GM20000 (cell line): ENCODE results near the gene TXNRD1.

Experiments
- DNase-seq: peaks from one replicate; pipeline ENCODE4 v3.0.0; 2012; ENCODE audit warnings: low spot score
- TF ChIP-seq, protein P1 (sequence below): IDR thresholded peaks from 2 replicates; pipeline ENCODE4 v1.5.1; 2012; ENCODE audit warnings: mild to moderate bottlenecking, control low read depth; ENCODE audit errors: extremely low read depth, missing control alignments

TXNRD1 gene

DNA sequence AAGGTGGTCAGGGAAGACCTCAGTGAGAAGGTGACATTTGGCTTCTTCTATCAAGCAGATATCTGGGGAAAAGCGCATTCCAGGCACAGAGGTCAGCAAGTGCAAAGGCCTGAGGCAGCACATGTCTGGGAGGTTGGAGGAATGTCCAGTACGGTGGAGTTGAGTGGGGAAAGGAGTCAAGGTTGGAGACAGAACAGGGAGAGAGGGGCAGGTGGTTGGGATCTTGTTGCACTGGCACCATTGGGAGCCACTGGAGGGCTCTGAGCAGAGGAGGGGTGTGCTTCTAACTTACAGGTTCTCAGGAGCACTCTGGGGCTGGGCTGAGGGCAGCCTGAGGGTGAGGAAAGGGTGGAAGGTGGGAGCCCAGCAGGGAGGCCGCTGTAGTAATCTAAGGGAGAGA is 140.1 kb downstream of the TXNRD1 start:
- DNase-seq = no peak
- TF ChIP-seq, protein P1, sequence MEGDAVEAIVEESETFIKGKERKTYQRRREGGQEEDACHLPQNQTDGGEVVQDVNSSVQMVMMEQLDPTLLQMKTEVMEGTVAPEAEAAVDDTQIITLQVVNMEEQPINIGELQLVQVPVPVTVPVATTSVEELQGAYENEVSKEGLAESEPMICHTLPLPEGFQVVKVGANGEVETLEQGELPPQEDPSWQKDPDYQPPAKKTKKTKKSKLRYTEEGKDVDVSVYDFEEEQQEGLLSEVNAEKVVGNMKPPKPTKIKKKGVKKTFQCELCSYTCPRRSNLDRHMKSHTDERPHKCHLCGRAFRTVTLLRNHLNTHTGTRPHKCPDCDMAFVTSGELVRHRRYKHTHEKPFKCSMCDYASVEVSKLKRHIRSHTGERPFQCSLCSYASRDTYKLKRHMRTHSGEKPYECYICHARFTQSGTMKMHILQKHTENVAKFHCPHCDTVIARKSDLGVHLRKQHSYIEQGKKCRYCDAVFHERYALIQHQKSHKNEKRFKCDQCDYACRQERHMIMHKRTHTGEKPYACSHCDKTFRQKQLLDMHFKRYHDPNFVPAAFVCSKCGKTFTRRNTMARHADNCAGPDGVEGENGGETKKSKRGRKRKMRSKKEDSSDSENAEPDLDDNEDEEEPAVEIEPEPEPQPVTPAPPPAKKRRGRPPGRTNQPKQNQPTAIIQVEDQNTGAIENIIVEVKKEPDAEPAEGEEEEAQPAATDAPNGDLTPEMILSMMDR = no peak

DNA sequence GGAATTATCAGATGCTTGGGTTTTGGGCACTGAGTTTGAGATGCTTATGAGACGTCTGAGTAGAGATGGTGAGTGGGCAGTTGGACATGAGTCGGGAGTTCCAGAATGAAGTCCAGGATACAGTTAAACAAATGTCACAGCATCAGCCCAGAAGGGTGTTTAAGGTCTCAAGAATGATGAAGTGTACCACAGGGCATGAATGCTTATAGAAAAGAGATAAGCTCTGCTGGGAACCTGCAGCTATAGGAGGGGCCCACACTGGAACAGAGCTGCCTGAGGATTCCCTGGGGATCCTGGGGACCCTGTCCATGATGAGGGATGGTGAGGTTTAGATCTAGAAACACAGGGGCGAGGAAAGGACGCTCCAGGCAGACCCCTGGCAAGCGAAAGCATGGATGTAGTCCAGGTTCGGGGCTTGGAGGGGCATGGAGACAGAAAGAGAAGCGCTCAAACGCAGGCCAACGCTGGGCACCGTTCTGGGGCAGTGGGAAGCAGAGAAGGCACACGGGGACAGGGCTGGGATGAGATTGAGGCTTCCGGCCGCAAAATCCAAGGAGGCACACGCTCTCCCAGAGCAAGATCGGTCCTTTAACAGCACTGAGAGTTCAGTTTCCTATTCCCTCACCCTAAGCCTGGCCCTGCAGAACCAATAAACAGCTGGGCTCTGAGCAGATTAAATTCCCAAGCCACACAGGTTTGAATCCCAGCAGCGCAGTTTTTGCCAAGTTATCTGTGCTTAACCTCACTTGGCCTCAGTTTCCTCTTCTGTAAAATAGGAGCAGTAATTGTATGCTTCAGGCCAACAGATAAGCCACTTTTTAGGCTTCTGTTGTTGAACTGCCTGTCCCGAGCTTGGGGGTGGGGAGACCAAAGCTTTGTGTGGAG is 140.9 kb downstream of the TXNRD1 start:
- TF ChIP-seq, protein P1 = no peak

DNA sequence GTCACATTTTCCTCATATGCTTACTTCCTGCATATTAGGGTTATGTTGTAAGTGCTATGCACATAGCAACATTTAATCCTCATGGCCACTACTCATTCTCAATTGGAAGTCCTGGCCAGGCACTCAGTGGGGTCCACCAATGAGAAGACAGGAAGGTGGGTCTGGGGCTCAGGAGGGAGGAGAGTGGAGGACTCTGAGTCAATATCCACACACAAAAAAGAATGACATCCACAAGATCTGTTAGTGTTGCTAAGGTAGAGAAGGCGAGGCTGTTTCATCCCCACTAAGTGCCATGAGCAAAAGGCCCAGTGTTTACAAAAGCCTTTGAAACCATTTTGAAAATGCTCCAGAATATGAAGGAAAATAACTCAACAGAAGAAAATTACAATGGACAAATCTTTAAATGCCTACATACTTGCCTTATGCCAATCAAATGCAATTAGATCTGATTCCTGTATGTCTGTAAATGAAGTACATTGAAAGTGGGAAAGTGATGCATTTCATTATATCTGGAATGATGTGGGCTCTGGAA is 141.9 kb downstream of the TXNRD1 start:
- TF ChIP-seq, protein P1 = no peak
- no peak for DNase-seq

More for the DNA sequence above, 140.9 kb downstream of the TXNRD1 start:
- DNase-seq = no peak

DNA sequence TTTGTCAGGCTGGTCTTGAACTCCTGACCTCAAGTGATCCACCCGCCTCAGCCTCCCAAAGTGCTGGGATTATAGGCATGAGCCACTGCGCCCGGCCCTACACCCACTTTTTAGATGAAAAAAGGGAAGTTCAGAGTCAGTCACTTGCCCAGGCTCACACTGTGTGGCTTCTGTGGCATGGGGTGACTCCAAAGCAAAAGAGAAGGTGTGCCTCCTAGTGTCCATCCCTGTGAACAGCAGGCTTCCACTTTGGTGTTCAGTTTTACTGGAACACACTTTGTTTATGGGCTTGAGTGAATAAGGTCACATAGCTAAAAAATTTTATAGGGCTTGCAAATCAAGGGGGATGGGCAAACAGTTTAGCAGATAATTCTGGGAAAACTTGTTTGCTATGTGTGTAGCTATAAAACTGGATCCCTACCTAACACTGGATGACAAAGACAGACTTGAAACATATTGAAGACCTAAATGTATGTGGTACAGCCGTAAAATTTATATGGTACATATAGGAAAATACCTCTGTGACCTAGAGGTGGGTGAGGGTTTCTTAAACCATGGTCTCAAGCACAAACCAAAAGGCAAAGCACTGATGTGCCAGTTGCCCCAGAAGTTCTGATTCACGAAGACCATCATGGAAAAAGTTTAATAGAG is 142.9 kb downstream of the TXNRD1 start:
- DNase-seq = peak; percentile 82

DNA sequence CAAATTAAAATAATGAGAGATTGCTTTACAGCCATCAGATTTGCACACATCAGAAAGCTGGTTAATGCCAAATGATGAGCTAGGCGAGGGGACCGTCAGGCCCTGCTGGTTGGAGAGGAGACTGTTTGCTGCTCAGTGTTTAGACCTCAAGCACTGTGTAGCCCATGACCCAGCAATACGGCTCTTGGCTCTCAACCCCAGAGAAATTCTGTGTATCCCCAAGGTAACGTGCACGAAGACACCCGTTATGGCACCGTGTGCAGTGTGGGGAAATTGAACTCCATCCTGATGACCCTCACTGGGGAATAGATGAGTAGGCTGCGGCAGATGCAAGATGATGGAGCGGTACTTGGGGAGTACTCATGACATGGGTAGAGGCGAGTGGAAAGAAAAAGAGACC is 143.6 kb downstream of the TXNRD1 start:
- TF ChIP-seq, protein P1 = no peak
- DNase-seq = no peak

More for the DNA sequence above, 142.9 kb downstream of the TXNRD1 start:
- TF ChIP-seq, protein P1 = peak; percentile 78

DNA sequence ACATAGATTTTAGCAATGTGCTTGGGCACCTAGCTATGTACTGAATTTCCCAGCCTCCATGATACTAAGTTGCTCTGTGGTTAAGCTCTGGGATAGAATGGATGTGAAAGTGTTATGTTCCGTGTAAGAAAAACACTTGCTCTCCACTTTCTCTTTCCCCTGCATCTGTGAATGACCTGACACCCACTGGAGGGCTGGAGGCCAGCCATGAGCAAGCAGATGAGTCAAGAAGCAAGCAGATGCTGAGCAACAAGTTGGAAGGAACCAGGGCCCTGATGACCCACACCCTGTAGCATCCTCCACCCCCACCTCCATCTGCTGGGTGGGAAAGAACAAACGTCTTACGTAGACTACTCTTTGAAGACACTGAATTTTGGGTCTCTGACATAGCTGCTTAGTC is 144.6 kb downstream of the TXNRD1 start:
- DNase-seq = no peak
- TF ChIP-seq, protein P1 = no peak
